NOMO-1 treated with DMSO at 0.1 percent for 48 hours (cell line): Measurements from ENCODE around the gene CISTR.
"Not testable (repeated sequence)": the region's sequence is repeated elsewhere in the genome, so short reads cannot be mapped to it uniquely, and the experiment has no call there.

Experiments used
- DNase-seq: peaks from one replicate; lab custom pipeline; 2025; ENCODE audit not compliant: unreplicated experiment; lab: John Stamatoyannopoulos, UW

Gene CISTR

GRCh38 chr12:53751336-53752191, at the start of gene CISTR:
CISTR (minus strand) TSS chr12:53751979.
- DNase-seq, result peak; percentile 30

- DNase-seq, result peak; percentile 62
Measured at GRCh38 chr12:53798575-53798974, 46.8 kb upstream of the CISTR start.

- no peak for DNase-seq
Measured at GRCh38 chr12:53795927-53796326, 44.1 kb upstream of the CISTR start.

- DNase-seq, result no peak
Measured at GRCh38 chr12:53793221-53793620, 41.4 kb upstream of the CISTR start.

GRCh38 chr12:53791735-53792326, 40.1 kb upstream of the CISTR start:
- DNase-seq, result peak; percentile 5

- DNase-seq, result no peak
Measured at GRCh38 chr12:53789570-53789969, 37.8 kb upstream of the CISTR start.

GRCh38 chr12:53788892-53789291, 37.1 kb upstream of the CISTR start:
- DNase-seq, result no peak

GRCh38 chr12:53786411-53786810, 34.6 kb upstream of the CISTR start:
- no peak for DNase-seq

GRCh38 chr12:53785161-53785560, 33.4 kb upstream of the CISTR start:
- no peak for DNase-seq

GRCh38 chr12:53782093-53782703, 30.4 kb upstream of the CISTR start:
- DNase-seq, result peak; percentile 58

GRCh38 chr12:53781228-53781801, 29.5 kb upstream of the CISTR start:
- no peak for DNase-seq

GRCh38 chr12:53780323-53780722, 28.5 kb upstream of the CISTR start:
- DNase-seq, result no peak

GRCh38 chr12:53779679-53780078, 27.9 kb upstream of the CISTR start:
- not testable (repeated sequence) for DNase-seq

- peak; percentile 47 for DNase-seq
Measured at GRCh38 chr12:53777936-53778644, 26.3 kb upstream of the CISTR start.

GRCh38 chr12:53777412-53777811, 25.6 kb upstream of the CISTR start:
- DNase-seq, result no peak

GRCh38 chr12:53776872-53777271, 25.1 kb upstream of the CISTR start:
- no peak for DNase-seq

GRCh38 chr12:53775478-53776145, 23.8 kb upstream of the CISTR start:
- no peak for DNase-seq

- no peak for DNase-seq
Measured at GRCh38 chr12:53770281-53770680, 18.5 kb upstream of the CISTR start.

GRCh38 chr12:53768976-53769375, 17.2 kb upstream of the CISTR start:
- no peak for DNase-seq

GRCh38 chr12:53766881-53767280, 15.1 kb upstream of the CISTR start:
- DNase-seq, result no peak

GRCh38 chr12:53765891-53766290, 14.1 kb upstream of the CISTR start:
- no peak for DNase-seq
